Epithelial cell of proximal tubule (primary cell): ENCODE results near the gene TRAP1. TPM values are rescaled to one million over a fixed set of nuclear protein-coding genes. Genes with fewer than 3 reads are reported as not detected.
A peak's percentile ranks its signal among the peaks of the same experiment; 100 is the strongest.

Experiments
- DNase-seq: peaks from one replicate; pipeline ENCODE4 v3.0.0-alpha.2; 2011; ENCODE audit warnings: low read depth
- H3K4me3 ChIP-seq: 2 replicates; pipeline ENCODE4 v1.5.1; 2011; ENCODE audit warnings: low read depth, mild to moderate bottlenecking, low read length
- CTCF ChIP-seq: conservative IDR thresholded peaks from 2 replicates; pipeline ENCODE4 v1.5.1; 2012; ENCODE audit warnings: low read depth, mild to moderate bottlenecking, low read length
- total RNA-seq: library from RNA; depleted of rRNA; stranded (reverse); fragments of >200 nt; gene quantifications from 2 replicates; pipeline ENCODE4 v1.2.3, GENCODE V29; 2015

TRAP1 gene
- total RNA-seq, 1 donor from 2014 or later = 143 TPM

DNA sequence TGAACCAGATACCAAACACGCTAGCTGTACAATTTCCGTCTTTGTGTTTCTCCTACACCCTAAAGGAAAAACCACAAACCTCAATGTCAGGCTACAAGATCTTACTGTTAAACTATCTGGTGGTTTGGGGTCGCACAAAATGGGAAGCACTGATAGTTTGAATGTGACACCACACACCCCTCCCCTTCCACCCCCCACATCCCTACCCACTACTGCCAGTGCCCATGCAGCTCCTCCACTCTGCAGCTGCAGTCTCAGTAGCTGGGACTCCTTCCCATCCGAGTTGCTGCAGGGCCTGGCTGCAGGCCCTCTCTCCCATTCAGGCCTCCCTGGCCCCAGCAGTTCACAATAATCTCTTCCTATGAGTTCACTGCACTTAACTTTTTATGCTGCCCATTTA lies 18.4 kb downstream of the TRAP1 start:
- no peak overlapping the region for H3K4me3 ChIP-seq
- DNase-seq = no peak
- no peak for TF ChIP-seq CTCF

GRCh38 chr16:3696425-3697218 lies 20.7 kb downstream of the TRAP1 start:
- TF ChIP-seq CTCF = no peak
- peak overlapping the region; percentile 48 for H3K4me3 ChIP-seq
- DNase-seq = no peak

DNA sequence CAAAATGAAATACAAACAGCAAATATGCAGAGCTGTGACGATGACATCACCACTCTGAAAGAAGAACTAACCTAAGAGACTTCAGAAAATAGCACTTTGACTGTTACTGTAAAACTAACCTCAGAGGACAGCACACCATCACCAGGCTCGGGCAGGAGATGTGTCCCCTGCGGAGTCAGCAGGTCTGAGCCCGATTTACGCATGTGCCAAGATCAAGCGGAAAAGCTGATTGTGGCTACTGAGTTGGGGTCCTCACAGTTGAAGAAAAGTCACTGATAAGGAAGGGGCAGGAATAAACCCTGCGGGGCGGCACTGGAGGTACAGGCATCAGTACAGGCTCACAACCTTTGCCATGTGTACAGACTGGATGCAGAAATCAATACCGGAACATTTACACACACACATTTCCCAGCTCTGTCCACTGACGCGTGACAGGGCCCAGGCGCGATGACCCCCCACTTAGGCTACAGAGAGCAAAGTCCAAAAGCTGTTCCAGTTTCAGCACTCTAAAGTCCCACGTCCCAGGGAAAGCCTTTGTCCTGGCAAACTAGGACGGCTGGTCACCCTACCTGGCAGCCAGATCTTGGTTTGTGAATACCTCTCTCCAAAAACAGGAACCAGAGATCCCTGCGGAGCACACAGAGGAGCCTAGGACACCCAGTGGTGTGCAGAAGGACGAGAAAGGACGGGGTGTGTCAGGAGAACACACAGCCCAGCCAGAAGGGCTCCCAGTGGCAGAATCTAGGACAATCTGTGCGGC lies 21.5 kb downstream of the TRAP1 start:
- H3K4me3 ChIP-seq = peak overlapping the region; percentile 48
- no peak for TF ChIP-seq CTCF
- no peak for DNase-seq

- TF ChIP-seq CTCF = no peak
- DNase-seq = no peak
- no peak overlapping the region for H3K4me3 ChIP-seq
Observed at GRCh38 chr16:3694051-3694450, 23.3 kb downstream of the TRAP1 start.

GRCh38 chr16:3691761-3692160 lies 25.6 kb downstream of the TRAP1 start:
- TF ChIP-seq CTCF = no peak
- no peak for DNase-seq
- H3K4me3 ChIP-seq = no peak overlapping the region

DNA sequence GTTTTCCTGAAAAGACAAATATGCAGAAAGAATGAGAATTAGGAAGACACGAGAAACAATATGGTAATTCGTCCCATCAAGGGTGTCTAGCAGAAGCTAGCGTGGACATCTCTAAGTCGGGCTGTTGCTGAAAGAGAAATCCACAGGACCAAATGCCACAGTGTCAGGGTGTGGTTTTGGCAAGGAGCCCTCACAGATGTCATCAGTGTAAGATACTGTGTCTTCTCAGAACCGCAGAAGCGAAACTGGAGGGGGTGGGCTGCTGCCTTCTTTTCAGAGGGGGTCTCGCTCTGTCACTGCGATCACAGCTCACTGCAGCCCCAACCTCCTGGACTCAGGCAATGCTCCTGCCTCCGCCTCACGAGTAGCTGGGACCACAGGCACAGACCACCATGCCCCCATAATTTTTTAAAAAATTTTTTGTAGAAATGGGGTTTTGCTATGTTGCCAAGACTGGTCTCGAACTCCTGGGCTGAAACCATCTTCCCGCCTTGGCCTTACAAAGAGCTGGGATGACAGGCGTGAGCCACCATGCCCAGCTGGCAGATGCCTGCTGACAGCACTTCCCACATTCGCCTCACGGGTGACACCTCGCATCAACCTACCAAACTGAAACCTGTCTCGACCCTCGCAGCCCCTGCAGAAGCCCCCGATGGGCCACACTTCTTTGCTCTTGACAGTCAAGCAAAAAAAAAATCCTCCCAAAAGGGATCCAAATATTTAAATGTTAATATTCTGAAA lies 26.2 kb downstream of the TRAP1 start:
- H3K4me3 ChIP-seq = no peak overlapping the region
- no peak for TF ChIP-seq CTCF
- no peak for DNase-seq
